ENCODE results near the gene COL28A1.

The COL28A1 gene

DNA sequence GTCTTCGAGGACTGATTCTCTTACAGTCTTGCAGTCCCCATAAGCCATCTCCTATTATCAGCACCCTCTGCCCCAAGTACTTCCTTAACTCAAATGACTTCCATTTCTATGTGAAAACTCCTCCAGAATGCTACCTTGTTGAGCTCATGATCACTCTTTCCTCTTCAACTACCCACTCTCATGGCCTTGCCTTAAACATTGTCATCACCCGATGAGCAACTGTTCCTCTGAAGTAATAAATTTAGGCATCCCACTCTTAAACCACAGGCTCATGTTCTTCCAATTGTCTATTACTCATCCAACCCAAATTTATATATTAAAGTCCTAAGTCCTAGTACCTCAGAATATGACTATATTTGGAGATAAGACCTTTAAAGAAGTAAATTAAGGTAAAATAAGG, 200.5 kb downstream of the COL28A1 start:
- Mint-ChIP-seq H3K27ac (no peak overlapping the region), H3K4me1 (peaks cover 6% of the 10 kb centered on the region), H3K9me3 (no peaks in the 10 kb centered on the region), H3K4me3 (no peak overlapping the region), H3K36me3 (no peaks in the 10 kb centered on the region)
- ATAC-seq (peak; percentile 37), DNase-seq (ENCODE audit: low spot score in 2 of 2) (no peak)

DNA sequence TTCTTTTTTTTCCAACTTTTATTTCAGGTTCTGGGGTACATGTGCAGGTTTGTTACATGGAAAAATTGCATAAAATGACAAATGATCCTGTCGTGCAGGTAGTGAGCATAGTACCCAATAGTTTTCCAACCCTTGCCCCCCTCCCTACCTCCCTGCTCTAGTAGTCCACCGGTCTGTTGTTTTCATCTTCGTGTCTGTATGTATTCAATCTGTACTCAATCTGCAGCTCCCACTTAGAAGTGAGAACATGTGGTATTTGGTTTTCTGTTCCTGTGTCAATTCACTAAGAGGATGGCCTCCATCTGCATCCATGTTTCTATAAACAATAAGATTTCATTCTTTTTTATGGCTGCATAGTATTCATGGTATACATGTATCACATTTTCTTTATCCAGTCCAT, 202.1 kb downstream of the COL28A1 start:
- Mint-ChIP-seq H3K4me1 (peaks cover 6% of the 10 kb centered on the region), H3K27ac (no peak overlapping the region)
- no peak for ATAC-seq

DNA sequence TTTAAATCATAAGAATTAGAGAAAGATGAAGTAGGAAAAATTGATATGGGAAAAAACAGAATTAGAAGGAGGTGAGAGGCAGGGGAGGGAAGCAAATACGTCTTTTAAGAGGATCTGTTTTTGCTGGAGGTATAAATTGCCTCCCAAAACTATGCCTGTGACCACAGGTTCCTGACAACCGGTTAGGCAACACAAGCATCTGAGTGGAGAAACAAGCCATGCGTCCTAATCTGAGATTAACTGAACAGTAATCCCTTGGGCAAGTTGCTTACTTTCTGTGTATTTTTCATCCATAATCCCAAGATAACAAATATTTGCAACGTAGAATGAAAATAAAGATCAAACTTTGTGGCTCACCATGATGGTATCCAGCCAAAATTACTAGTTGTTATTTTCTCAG, 204.2 kb downstream of the COL28A1 start:
- Mint-ChIP-seq H3K9me3 (no peaks in the 10 kb centered on the region), H3K27ac (no peak overlapping the region), H3K4me3 (no peak overlapping the region), H3K4me1 (peaks cover 6% of the 10 kb centered on the region), H3K36me3 (no peaks in the 10 kb centered on the region)
- ATAC-seq (no peak), DNase-seq (ENCODE audit: low spot score in 2 of 2) (no peak)

More for the DNA sequence above, 202.1 kb downstream of the COL28A1 start:
- Mint-ChIP-seq H3K4me3 (no peak overlapping the region), H3K36me3 (no peaks in the 10 kb centered on the region), H3K9me3 (no peaks in the 10 kb centered on the region)
- no peak for DNase-seq (ENCODE audit: low spot score in 2 of 2)

DNA sequence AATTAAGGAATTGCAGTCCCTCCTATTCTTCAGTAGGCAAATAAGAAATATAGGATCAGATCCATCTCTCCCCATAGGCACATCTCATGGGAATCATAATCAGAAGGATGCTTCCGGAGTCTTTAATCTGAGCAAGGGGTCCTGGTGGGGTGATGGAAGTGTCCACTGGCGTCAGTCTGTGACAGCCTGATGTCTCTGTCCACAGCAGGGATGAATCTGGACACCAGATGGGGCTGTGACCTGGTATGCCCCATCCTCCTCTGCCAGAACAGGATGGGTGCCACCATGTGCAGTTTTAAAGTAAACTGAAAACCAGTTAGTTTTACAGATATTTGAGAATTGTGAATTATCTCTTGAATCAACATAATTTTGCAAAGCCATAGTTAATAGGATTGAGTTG, 204.7 kb downstream of the COL28A1 start:
- DNase-seq (ENCODE audit: low spot score in 2 of 2), result no peak
- Mint-ChIP-seq H3K4me1 (peaks cover 6% of the 10 kb centered on the region), H3K9me3 (no peaks in the 10 kb centered on the region), H3K27ac (no peak overlapping the region), H3K4me3 (no peak overlapping the region), H3K36me3 (no peaks in the 10 kb centered on the region)
- ATAC-seq, result no peak

DNA sequence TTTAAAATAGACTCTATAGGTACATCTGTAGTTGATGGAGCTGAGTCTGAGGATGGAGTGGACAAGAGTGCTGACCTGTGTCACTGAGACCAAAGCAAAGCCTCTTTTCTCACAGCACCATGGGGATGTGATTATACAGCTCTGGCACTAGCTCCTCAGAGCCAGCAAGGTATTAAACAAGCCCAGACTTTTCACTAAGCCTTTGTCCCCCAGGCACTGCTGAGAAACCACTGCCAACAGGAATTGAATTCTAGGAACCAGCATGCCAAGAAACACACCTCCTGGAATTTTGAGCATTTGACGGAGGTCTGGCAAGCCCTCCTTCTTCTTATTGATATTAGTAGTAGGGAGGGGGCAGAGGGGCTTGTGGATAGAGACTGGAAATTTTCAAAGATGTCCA, 206.3 kb downstream of the COL28A1 start:
- Mint-ChIP-seq H3K27ac (no peak overlapping the region), H3K4me3 (no peak overlapping the region), H3K9me3 (no peaks in the 10 kb centered on the region), H3K4me1 (peaks cover 17% of the 10 kb centered on the region), H3K36me3 (no peaks in the 10 kb centered on the region)
- no peak for ATAC-seq
- no peak for DNase-seq (ENCODE audit: low spot score in 2 of 2)

DNA sequence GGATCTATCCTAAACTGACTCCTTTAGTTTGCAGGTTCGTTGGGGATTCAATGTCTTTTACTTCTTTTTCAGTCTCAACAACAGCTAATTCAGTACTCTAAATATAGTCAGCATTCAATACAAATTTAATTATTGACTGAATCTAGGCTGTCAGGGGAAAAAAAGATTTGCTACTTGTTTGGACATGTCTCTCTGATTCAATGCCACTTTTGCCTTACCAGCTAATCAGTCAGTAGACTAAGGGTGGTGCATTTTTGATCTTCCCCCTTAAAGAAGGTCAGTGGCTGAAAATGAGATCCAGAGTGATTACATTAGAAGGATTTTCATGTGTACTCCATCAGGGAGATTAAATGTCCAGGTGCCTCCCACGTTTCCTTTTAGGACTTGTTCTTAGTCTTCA, 208.2 kb downstream of the COL28A1 start:
- no peak for DNase-seq (ENCODE audit: low spot score in 2 of 2)
- Mint-ChIP-seq H3K4me3 (no peak overlapping the region), H3K9me3 (no peaks in the 10 kb centered on the region), H3K4me1 (peaks cover 12% of the 10 kb centered on the region), H3K27ac (no peak overlapping the region), H3K36me3 (no peaks in the 10 kb centered on the region)
- ATAC-seq, result no peak

DNA sequence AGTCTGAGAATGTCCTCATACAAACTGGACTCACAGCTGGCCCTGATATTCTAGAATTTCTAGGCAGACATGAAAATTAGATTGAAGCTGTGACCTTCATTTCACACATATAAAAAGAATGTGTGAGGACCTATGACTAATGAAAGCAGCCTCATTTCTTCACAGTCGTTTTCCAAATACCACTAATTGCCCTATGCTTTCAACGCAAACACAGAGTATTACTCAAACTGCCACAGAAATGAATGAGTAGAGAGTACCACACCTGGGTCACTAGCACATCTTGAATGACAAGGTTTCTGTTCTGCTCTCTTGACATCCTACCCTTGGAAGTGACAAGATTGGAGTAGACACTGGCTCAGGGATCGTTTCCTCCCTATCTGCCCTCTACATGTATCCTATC, 211.0 kb downstream of the COL28A1 start:
- no peak overlapping the region for H3K27ac Mint-ChIP-seq
- no peak for DNase-seq (ENCODE audit: low spot score in 2 of 2)
- H3K4me1 Mint-ChIP-seq, result peaks cover 12% of the 10 kb centered on the region
- no peaks in the 10 kb centered on the region for H3K36me3 Mint-ChIP-seq
- no peaks in the 10 kb centered on the region for H3K9me3 Mint-ChIP-seq
- ATAC-seq, result peak; percentile 74
- H3K4me3 Mint-ChIP-seq, result no peak overlapping the region

DNA sequence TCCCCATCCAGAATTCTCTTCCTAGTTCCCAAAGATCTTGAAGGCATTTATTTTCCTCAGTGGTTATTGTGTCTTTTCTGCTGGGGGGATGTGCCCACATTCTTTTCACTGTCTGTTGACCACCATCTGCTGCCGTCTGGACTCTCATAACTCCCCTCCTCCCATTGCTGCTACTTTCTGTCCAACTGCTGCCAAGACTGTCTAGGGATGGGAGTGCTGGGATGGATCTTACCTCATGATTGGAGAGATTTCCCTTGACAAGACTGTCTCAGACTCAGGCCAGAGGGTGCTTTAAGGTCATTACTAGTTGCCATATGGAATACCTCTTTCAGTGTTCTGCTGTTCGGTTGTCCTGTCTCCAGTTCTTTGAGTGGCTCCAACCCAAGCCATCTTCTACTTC, 211.8 kb downstream of the COL28A1 start:
- Mint-ChIP-seq H3K4me1 (peaks cover 12% of the 10 kb centered on the region), H3K9me3 (no peaks in the 10 kb centered on the region), H3K27ac (no peak overlapping the region), H3K4me3 (no peak overlapping the region), H3K36me3 (no peaks in the 10 kb centered on the region)
- no peak for DNase-seq (ENCODE audit: low spot score in 2 of 2)
- no peak for ATAC-seq

DNA sequence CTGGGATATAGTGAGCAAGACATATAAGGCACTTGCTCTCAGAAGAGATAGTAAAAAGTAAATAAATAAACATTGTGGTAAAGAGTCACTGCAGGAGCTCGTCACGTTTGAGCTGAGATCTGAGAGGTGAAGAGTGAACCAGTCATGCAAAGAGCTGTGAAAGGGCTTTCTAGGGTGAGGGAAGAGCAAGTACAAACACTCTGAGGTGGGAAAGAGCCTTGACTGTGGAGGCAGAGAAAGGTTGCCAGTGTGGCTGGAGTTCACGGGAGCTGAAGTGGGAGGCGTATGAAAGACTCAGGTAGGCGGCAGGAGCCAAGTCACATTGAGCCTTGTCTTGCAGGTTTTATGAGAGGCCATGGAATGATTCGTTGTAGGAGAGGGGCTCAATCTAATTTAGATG, 212.3 kb downstream of the COL28A1 start:
- no peaks in the 10 kb centered on the region for H3K36me3 Mint-ChIP-seq
- no peak overlapping the region for H3K4me3 Mint-ChIP-seq
- ATAC-seq, result no peak
- peaks cover 12% of the 10 kb centered on the region for H3K4me1 Mint-ChIP-seq
- H3K9me3 Mint-ChIP-seq, result no peaks in the 10 kb centered on the region
- no peak for DNase-seq (ENCODE audit: low spot score in 2 of 2)
- H3K27ac Mint-ChIP-seq, result no peak overlapping the region

DNA sequence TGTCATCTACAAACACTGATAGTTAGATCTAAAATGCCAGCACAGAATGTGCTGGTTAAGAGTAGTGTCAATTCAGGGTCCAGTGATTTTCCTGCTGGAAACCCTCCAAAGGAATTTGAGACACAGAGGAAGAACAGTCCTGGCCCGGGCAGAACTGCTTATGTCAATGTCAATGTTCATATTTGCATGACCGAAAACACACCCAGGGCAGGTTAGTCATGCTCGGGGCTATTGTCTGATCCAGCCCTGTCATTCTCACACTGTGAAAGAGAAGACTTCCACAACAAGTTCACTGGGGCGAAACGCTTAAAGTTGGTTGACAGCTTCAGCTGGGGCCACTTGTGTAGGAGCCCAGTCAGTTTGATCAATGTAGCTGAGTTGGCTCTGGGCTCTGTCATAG, 214.0 kb downstream of the COL28A1 start:
- DNase-seq (ENCODE audit: low spot score in 2 of 2), result no peak
- no peak for ATAC-seq
- no peaks in the 10 kb centered on the region for H3K9me3 Mint-ChIP-seq
- H3K4me3 Mint-ChIP-seq, result no peak overlapping the region
- H3K36me3 Mint-ChIP-seq, result no peaks in the 10 kb centered on the region
- no peak overlapping the region for H3K27ac Mint-ChIP-seq
- peaks cover 12% of the 10 kb centered on the region for H3K4me1 Mint-ChIP-seq

DNA sequence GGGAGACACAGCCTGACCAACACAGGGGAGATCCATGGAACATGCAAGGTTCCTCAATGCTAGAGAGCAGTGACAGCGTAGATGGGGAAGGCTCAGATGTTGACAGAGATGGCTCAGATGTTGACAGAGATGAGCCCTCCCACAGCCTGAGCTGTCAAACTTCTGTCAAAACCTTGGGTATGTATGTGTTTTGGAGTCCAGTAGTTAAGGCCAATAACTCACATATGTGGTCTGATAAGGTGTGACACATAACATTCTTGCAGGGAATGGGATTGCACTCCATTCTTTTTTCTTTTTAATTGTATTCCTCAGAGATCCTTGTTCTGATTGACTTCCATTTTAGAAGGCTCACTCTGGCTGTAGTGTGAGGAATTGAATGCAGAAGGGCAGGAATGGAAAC, 217.1 kb downstream of the COL28A1 start:
- Mint-ChIP-seq H3K36me3 (no peaks in the 10 kb centered on the region), H3K9me3 (no peaks in the 10 kb centered on the region), H3K27ac (no peak overlapping the region), H3K4me3 (no peak overlapping the region), H3K4me1 (no peaks in the 10 kb centered on the region)
- ATAC-seq (no peak), DNase-seq (ENCODE audit: low spot score in 2 of 2) (no peak)

DNA sequence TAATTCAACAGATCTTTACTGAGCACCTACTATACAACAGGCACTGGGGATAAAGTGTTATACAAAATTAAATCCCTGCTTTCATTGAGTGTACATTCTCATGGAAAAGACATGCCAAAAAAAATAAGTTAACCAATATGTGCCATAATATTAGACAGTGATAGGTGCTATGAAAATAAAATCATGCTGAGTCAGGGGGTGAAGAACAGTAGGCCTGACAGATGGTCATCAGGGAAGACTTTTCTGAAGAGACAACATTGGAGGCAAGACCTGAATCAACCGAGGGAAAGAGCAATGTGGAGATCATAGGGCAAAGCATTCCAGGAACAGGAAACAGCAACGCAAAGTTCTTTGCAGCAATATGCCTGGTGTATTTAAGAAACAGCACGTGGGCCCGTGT, 217.8 kb downstream of the COL28A1 start:
- no peak overlapping the region for H3K27ac Mint-ChIP-seq
- DNase-seq (ENCODE audit: low spot score in 2 of 2) (no peak), ATAC-seq (no peak)
- no peaks in the 10 kb centered on the region for H3K4me1 Mint-ChIP-seq
- H3K9me3 Mint-ChIP-seq, result no peaks in the 10 kb centered on the region
- no peaks in the 10 kb centered on the region for H3K36me3 Mint-ChIP-seq
- H3K4me3 Mint-ChIP-seq, result no peak overlapping the region

DNA sequence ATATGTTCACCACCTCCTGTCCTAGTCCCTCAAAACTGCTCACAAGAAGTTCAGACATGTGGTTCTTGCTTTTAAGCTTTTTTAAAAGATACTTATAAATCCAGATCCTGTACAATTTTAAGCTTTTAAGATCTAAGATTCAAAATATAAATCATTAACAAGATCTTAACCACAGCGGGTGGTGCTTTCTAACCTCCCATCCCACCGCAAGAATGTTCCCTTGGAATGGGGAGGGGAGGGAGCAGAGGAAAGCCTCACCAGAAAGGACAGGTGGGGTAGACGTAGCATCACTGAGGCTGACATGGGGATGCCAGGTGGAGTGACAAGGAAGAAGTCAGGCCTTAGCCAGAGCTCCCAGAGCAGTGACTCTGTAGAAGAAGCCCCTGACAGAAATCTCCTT, 219.8 kb downstream of the COL28A1 start:
- no peak overlapping the region for H3K4me3 Mint-ChIP-seq
- no peak overlapping the region for H3K27ac Mint-ChIP-seq
- DNase-seq (ENCODE audit: low spot score in 2 of 2) (no peak), ATAC-seq (no peak)
- no peaks in the 10 kb centered on the region for H3K4me1 Mint-ChIP-seq
- no peaks in the 10 kb centered on the region for H3K9me3 Mint-ChIP-seq
- H3K36me3 Mint-ChIP-seq, result no peaks in the 10 kb centered on the region

DNA sequence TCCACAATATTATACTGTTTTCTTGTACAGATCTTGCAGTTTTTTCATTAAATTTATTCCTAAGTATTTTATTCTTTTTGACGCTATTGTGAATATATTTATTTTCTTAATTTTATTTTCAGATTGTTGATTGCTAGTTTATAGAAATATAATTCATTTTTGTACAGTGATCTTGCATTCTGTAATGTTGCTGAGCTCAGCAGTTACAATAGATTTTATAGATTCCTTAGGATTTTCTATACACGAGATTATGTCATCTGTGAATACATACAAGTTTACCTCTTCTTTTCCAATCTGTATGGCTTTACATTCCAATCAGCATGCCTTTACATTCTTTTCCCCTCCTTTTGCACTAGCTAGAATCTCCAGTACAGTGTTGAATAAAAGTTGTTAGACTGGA, 223.3 kb downstream of the COL28A1 start:
- DNase-seq (ENCODE audit: low spot score in 2 of 2) (no peak), ATAC-seq (no peak)
- Mint-ChIP-seq H3K36me3 (no peaks in the 10 kb centered on the region), H3K27ac (no peak overlapping the region), H3K4me1 (no peaks in the 10 kb centered on the region), H3K4me3 (no peak overlapping the region), H3K9me3 (no peaks in the 10 kb centered on the region)

DNA sequence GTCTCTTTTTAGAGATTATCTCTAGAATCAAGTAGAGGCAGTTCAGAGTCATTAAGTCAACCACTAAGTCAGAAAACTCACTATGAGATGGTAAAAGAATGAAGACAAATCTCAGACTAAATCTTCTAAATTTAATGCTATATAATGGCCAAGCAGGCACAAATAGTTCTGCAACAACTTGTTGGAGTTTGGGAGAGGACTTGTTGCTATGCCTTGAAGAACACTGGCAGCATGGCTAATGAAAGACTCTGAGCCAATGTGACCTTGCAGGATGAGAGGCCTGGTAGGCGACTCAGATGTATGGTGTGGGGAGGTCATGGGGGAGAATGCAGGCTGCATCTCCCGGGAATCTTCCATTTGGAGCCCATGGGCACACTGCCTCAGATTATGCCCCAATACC, 224.7 kb downstream of the COL28A1 start:
- H3K36me3 Mint-ChIP-seq, result no peaks in the 10 kb centered on the region
- H3K4me1 Mint-ChIP-seq, result no peaks in the 10 kb centered on the region
- H3K9me3 Mint-ChIP-seq, result no peaks in the 10 kb centered on the region
- ATAC-seq (no peak), DNase-seq (ENCODE audit: low spot score in 2 of 2) (no peak)
- H3K4me3 Mint-ChIP-seq, result no peak overlapping the region
- no peak overlapping the region for H3K27ac Mint-ChIP-seq

DNA sequence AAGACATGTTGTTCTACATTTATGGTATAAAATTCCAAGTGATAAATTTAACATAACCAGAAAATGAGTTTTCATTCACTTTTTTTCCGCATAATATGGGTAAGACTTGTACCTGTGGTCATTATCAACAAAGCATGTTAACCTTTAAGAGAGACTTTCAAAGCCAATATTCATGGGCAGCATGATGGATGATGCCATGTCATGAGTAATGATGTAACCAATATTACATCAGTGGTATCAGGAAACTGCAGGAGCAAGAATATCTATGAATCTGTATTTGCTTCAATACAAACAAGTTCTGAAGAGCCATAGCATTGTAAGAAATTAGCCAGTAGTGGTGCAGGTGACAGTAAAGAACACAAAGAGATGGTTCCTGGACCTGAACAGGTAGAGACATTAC, 226.5 kb downstream of the COL28A1 start:
- no peaks in the 10 kb centered on the region for H3K4me1 Mint-ChIP-seq
- H3K27ac Mint-ChIP-seq, result no peak overlapping the region
- H3K9me3 Mint-ChIP-seq, result no peaks in the 10 kb centered on the region
- no peaks in the 10 kb centered on the region for H3K36me3 Mint-ChIP-seq
- no peak for DNase-seq (ENCODE audit: low spot score in 2 of 2)
- ATAC-seq, result no peak
- no peak overlapping the region for H3K4me3 Mint-ChIP-seq

All from stimulated activated effector memory CD8-positive, alpha-beta T cell treated with anti-CD3 and anti-CD28 coated beads, Interleukin-12 subunit alpha, Interleukin-12 subunit beta, amount 100 ng/mL, for 72 hours (primary cell).